MCF 10A (cell line): ENCODE data around the gene ADCY5. TPM values are rescaled to one million over a fixed set of nuclear protein-coding genes. Genes with fewer than 3 reads are reported as not detected.

Experiments
- BruUV-seq: library from RNA; stranded (reverse); fragments of 400-500 nt; replicated peaks from 2 replicates; lab custom pipeline; 2021; lab: Mats Ljungman, UMichigan
- CTCF ChIA-PET: fragments of 300-600 bp; sonication (Branson Sonifier 250); formaldehyde crosslinking; extraction: SDS; loops from one replicate; lab custom pipeline; 2021; ENCODE audit warnings: antibody characterized with exemption, inconsistent platforms; lab: Yijun Ruan, JAX
- POLR2A ChIA-PET: fragments of 300-600, 350-650 bp; sonication (Branson Sonifier 250); formaldehyde crosslinking; extraction: SDS; loops from one replicate; lab custom pipeline; 2020; ENCODE audit warnings: antibody characterized with exemption, inconsistent platforms; lab: Yijun Ruan, JAX
- DNase-seq: peaks from one replicate; pipeline ENCODE4 v3.0.0-alpha.2; 2018; ENCODE audit not compliant: unreplicated experiment
- H3K27ac Mint-ChIP-seq: one replicate; pipeline ENCODE4 v1.8.0; 2022; ENCODE audit warnings: mild to moderate bottlenecking, low read depth, mixed read lengths; ENCODE audit not compliant: unreplicated experiment
- H3K27me3 Mint-ChIP-seq: one replicate; pipeline ENCODE4 v1.8.0; 2022; ENCODE audit warnings: mixed read lengths; ENCODE audit not compliant: insufficient read depth, unreplicated experiment
- H3K36me3 Mint-ChIP-seq: one replicate; pipeline ENCODE4 v1.8.0; 2022; ENCODE audit warnings: mild to moderate bottlenecking, moderate library complexity, mixed read lengths; ENCODE audit not compliant: insufficient read depth, unreplicated experiment
- H3K4me1 Mint-ChIP-seq: one replicate; pipeline ENCODE4 v1.8.0; 2022; ENCODE audit warnings: mixed read lengths; ENCODE audit not compliant: insufficient read depth, unreplicated experiment
- H3K4me3 Mint-ChIP-seq: one replicate; pipeline ENCODE4 v1.8.0; 2022; ENCODE audit warnings: mild to moderate bottlenecking, moderate library complexity, mixed read lengths; ENCODE audit not compliant: unreplicated experiment
- H3K9me3 Mint-ChIP-seq: one replicate; pipeline ENCODE4 v1.8.0; 2022; ENCODE audit warnings: mixed read lengths; ENCODE audit not compliant: unreplicated experiment
- CTCF ChIP-seq: fragments of 200-600 bp; IDR thresholded peaks from one replicate; pipeline ENCODE4 v1.8.0; 2022; ENCODE audit warnings: antibody characterized with exemption, mild to moderate bottlenecking; ENCODE audit not compliant: unreplicated experiment
- intact Hi-C: fragments of 100-400 bp; cut with micrococcal nuclease; formaldehyde crosslinking; loops from 2 replicates; pipeline ENCODE4 v1.14.1; 2022
- total RNA-seq: library from RNA; stranded (reverse); gene quantifications from 2 replicates; pipeline ENCODE4 v1.2.3, GENCODE V29; 2022

The ADCY5 gene
- total RNA-seq, 1 experiment from 2014 or later = not detected

- ChIA-PET CTCF (no interaction called here), POLR2A (no interaction called here)
- Mint-ChIP-seq H3K27ac (no peak overlapping the region), H3K9me3 (no peaks in the 10 kb centered on the region), H3K27me3 (peaks cover 84% of the 10 kb centered on the region), H3K4me3 (no peak overlapping the region), H3K36me3 (no peaks in the 10 kb centered on the region), H3K4me1 (no peaks in the 10 kb centered on the region)
- TF ChIP-seq CTCF = no peak
- DNase-seq = no peak
- no TSS peak for BruUV-seq
- intact Hi-C loops = no loop called here
These were observed 136.3 kb downstream of the ADCY5 start for GRCh38 chr3:123312331-123313265.

- no peaks in the 10 kb centered on the region for H3K4me1 Mint-ChIP-seq
- DNase-seq = no peak
- no peak for TF ChIP-seq CTCF
- H3K27ac Mint-ChIP-seq = no peak overlapping the region
- no peaks in the 10 kb centered on the region for H3K9me3 Mint-ChIP-seq
- POLR2A ChIA-PET = no interaction called here
- BruUV-seq = no TSS peak
- CTCF ChIA-PET = interaction anchor here (0.8 kb wide), 1 partner anchor 25 kb away, joined by 4 read pairs; no protein-coding TSS in a partner anchor
- H3K36me3 Mint-ChIP-seq = no peaks in the 10 kb centered on the region
- intact Hi-C loops = no loop called here
- no peak overlapping the region for H3K4me3 Mint-ChIP-seq
- peaks cover 82% of the 10 kb centered on the region for H3K27me3 Mint-ChIP-seq
These were observed 137.7 kb downstream of the ADCY5 start for GRCh38 chr3:123311201-123311600.

DNA sequence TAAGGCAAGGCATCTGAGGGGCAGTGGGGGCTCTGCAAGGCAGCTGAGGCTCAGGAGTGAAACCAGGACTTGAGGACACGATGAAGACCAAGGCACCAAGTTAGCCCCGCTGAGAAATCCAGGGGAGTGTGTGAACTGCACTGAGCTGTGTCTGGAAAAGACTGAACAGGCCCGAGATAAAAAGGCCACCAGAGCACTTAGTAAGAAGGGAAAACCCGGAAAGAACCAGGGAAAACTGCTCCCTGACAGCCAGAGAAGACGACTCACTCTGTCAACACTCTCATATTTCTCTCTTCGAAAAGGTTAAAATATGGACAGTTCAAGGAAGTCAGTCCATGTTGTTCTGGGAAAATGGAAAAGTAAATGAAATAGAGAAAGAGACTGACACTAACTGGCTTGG lies 138.1 kb downstream of the ADCY5 start:
- Mint-ChIP-seq H3K9me3 (no peaks in the 10 kb centered on the region), H3K27me3 (peaks cover 77% of the 10 kb centered on the region), H3K4me1 (no peaks in the 10 kb centered on the region), H3K4me3 (no peak overlapping the region), H3K36me3 (no peaks in the 10 kb centered on the region), H3K27ac (no peak overlapping the region)
- intact Hi-C loops = no loop called here
- TF ChIP-seq CTCF = no peak
- CTCF ChIA-PET = interaction anchor here (0.5 to 0.8 kb wide), 4 partner anchors 25 to 432 kb away, joined by 3 to 4 read pairs (median 3); no protein-coding TSS in a partner anchor
- POLR2A ChIA-PET = no interaction called here
- BruUV-seq = no TSS peak
- no peak for DNase-seq

- no peaks in the 10 kb centered on the region for H3K36me3 Mint-ChIP-seq
- no peaks in the 10 kb centered on the region for H3K4me1 Mint-ChIP-seq
- ChIA-PET CTCF (interaction anchor here (0.5 to 0.7 kb wide), 3 partner anchors 250 to 433 kb away, joined by 3 read pairs; no protein-coding TSS in a partner anchor), POLR2A (no interaction called here)
- peaks cover 72% of the 10 kb centered on the region for H3K27me3 Mint-ChIP-seq
- no peak overlapping the region for H3K27ac Mint-ChIP-seq
- H3K9me3 Mint-ChIP-seq = no peaks in the 10 kb centered on the region
- TF ChIP-seq CTCF = no peak
- no TSS peak for BruUV-seq
- no peak overlapping the region for H3K4me3 Mint-ChIP-seq
- intact Hi-C loops = no loop called here
- no peak for DNase-seq
These were observed 138.7 kb downstream of the ADCY5 start for GRCh38 chr3:123310186-123310585.
